Mesendoderm (in vitro differentiated cells): ENCODE results near the gene CLIC1. TPM values are rescaled to one million over a fixed set of nuclear protein-coding genes. Genes with fewer than 3 reads are reported as not detected.

Source experiments
- DNase-seq: peaks from one replicate; pipeline ENCODE4 v3.0.0; 2013
- H2AK5ac ChIP-seq: 2 replicates; pipeline ENCODE4 v1.6.1; 2013; ENCODE audit warnings: low read length, inconsistent platforms
- H2BK120ac ChIP-seq: 2 replicates; pipeline ENCODE4 v1.6.1; 2013; ENCODE audit warnings: low read depth, mild to moderate bottlenecking, low read length, moderate library complexity, mixed read lengths
- H2BK15ac ChIP-seq: replicated peaks from 2 replicates; pipeline ENCODE4 v1.6.1; 2013; ENCODE audit warnings: low read depth, mild to moderate bottlenecking, moderate library complexity
- H2BK5ac ChIP-seq: 2 replicates; pipeline ENCODE4 v1.6.1; 2013; ENCODE audit warnings: low read length, inconsistent platforms
- H3K18ac ChIP-seq: 2 replicates; pipeline ENCODE4 v1.6.1; 2013; ENCODE audit warnings: mild to moderate bottlenecking, low read length, mixed read lengths
- H3K23ac ChIP-seq: one replicate; pipeline ENCODE4 v1.6.1; 2013; ENCODE audit warnings: low read length
- H3K27ac ChIP-seq: 2 replicates; pipeline ENCODE4 v1.5.1; 2013; ENCODE audit warnings: low read depth, mild to moderate bottlenecking, inconsistent platforms, low read length, moderate library complexity
- H3K27me3 ChIP-seq: 2 replicates; pipeline ENCODE4 v1.6.1; 2013; ENCODE audit warnings: low read length, control low read depth, mild to moderate bottlenecking, inconsistent platforms; ENCODE audit not compliant: insufficient read depth, poor library complexity
- H3K36me3 ChIP-seq: 2 replicates; pipeline ENCODE4 v1.6.1; 2013; ENCODE audit warnings: low read length, inconsistent platforms; ENCODE audit not compliant: control insufficient read depth, insufficient read depth
- H3K4ac ChIP-seq: one replicate; pipeline ENCODE4 v1.6.1; 2013; ENCODE audit warnings: low read depth, mild to moderate bottlenecking, low read length, moderate library complexity
- H3K4me1 ChIP-seq: 2 replicates; pipeline ENCODE4 v1.6.1; 2013; ENCODE audit warnings: low read depth, low read length, inconsistent platforms; ENCODE audit not compliant: control insufficient read depth
- H3K4me2 ChIP-seq: 2 replicates; pipeline ENCODE4 v1.6.1; 2013; ENCODE audit warnings: low read length
- H3K4me3 ChIP-seq: 2 replicates; pipeline ENCODE4 v1.5.1; 2013; ENCODE audit warnings: mild to moderate bottlenecking, low read length
- H3K56ac ChIP-seq: one replicate; pipeline ENCODE4 v1.6.1; 2013; ENCODE audit warnings: low read length
- H3K79me1 ChIP-seq: 2 replicates; pipeline ENCODE4 v1.6.1; 2013; ENCODE audit warnings: low read length, inconsistent platforms
- H3K79me2 ChIP-seq: 2 replicates; pipeline ENCODE4 v1.6.1; 2013; ENCODE audit warnings: mild to moderate bottlenecking, low read length; ENCODE audit not compliant: control insufficient read depth, insufficient read depth
- H3K9ac ChIP-seq: 2 replicates; pipeline ENCODE4 v1.6.1; 2013; ENCODE audit warnings: low read length, inconsistent platforms
- H4K5ac ChIP-seq: one replicate; pipeline ENCODE4 v1.6.1; 2013; ENCODE audit warnings: low read length
- H4K8ac ChIP-seq: one replicate; pipeline ENCODE4 v1.6.1; 2013; ENCODE audit warnings: low read depth, mild to moderate bottlenecking, control low read depth, low read length, moderate library complexity
- WGBS: extraction: QIAGEN DNeasy Blood & Tissue Kit; methylation state at CpG from one replicate; pipeline ENCODE4 v1.1.7; 2013; ENCODE audit warnings: low lambda C conversion rate, missing lambda C conversion rate; ENCODE audit not compliant: insufficient coverage; ENCODE audit errors: extremely low coverage; 5-methylcytosine and 5-hydroxymethylcytosine counted together
- polyA plus RNA-seq, 2 experiments: library from polyadenylated mRNA; stranded (reverse); fragments of 200-250 nt; gene quantifications; one replicate each; pipeline ENCODE4 v1.2.3, GENCODE V29; 2013

The CLIC1 gene
- polyA plus RNA-seq (2013, experiment 1 of 2), result 249 TPM
- 252 TPM for polyA plus RNA-seq (2013, experiment 2 of 2)

DNA sequence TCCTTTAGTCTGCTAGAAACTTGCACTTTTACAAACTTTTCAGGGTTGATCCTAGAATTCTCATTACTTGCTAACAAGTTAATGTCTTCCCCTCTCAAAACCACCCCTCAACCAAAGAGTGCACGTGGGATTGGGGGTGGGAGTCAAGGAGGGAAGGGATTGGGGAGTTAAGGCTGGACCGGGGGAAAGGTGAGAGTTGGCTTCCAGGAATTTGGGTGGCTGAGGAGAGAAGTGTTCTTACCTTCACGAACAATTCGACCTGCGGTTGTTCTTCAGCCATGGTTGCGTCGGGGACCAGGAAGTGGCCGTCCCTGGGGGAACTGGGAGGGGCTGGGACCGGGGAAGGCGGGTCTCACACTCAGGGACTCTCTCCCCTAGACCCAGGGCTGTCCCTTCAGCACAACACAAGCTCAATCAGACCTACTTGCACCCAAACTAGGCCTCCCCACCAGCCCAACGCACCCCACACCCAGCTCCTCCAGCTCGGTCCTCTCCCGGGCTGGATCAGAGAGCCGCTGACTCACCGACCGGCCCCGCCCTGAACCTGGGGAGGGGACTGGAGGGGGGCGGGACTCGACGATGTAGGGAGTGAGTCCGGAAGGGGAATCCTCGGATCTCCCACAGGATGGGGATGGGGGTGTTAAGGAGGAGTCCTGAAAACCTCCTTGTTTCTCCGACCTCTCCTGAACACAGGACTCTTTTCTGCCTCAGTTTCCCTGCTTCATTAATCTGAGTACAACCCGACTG, at the start of gene CLIC1:
TSS of gene CLIC1 (minus strand) at position 510 of the 747 bp plus-strand sequence. CDS start at position 280, 230 bp downstream.
- Histone ChIP-seq H3K79me2 (peaks cover 28% of the 10 kb centered on the region), H4K8ac (no peak within 1 kb of the TSS), H4K5ac (no peak within 1 kb of the TSS), H3K18ac (peak within 1 kb of the TSS; percentile 54), H3K4me2 (peak within 1 kb of the TSS; percentile 93), H2BK120ac (no peak within 1 kb of the TSS), H2BK15ac (no peak within 1 kb of the TSS), H3K27me3 (no peaks in the 10 kb centered on the region), H2AK5ac (peak within 1 kb of the TSS; percentile 88), H3K27ac (peak within 1 kb of the TSS; percentile 85), H3K4me3 (peak within 1 kb of the TSS; percentile 99), H3K9ac (peak within 1 kb of the TSS; percentile 100), H3K4ac (peak within 1 kb of the TSS; percentile 74), H3K23ac (no peak within 1 kb of the TSS), H2BK5ac (peak within 1 kb of the TSS; percentile 83), H3K4me1 (peaks cover 25% of the 10 kb centered on the region), H3K56ac (peak within 1 kb of the TSS; percentile 99), H3K36me3 (peaks cover 16% of the 10 kb centered on the region), H3K79me1 (peaks cover 11% of the 10 kb centered on the region)
- no CpG with 5 or more reads among the region's 24 CpGs for WGBS
- DNase-seq, result peak; percentile 94

GRCh38 chr6:31785475-31785874, 49.1 kb upstream of the CLIC1 start:
- Histone ChIP-seq H3K79me2 (no peaks in the 10 kb centered on the region), H2BK15ac (no peak overlapping the region), H3K56ac (no peak overlapping the region), H3K4ac (no peak overlapping the region), H3K23ac (no peak overlapping the region), H3K4me1 (no peaks in the 10 kb centered on the region), H3K79me1 (peaks cover 3% of the 10 kb centered on the region), H3K36me3 (peaks cover 17% of the 10 kb centered on the region), H3K18ac (no peak overlapping the region), H3K9ac (no peak overlapping the region), H3K4me3 (no peak overlapping the region), H4K8ac (no peak overlapping the region), H3K27ac (no peak overlapping the region), H3K4me2 (no peak overlapping the region), H4K5ac (no peak overlapping the region), H3K27me3 (no peaks in the 10 kb centered on the region), H2AK5ac (no peak overlapping the region), H2BK5ac (no peak overlapping the region), H2BK120ac (no peak overlapping the region)
- WGBS, result no CpG with 5 or more reads among the region's 11 CpGs
- DNase-seq, result no peak

DNA sequence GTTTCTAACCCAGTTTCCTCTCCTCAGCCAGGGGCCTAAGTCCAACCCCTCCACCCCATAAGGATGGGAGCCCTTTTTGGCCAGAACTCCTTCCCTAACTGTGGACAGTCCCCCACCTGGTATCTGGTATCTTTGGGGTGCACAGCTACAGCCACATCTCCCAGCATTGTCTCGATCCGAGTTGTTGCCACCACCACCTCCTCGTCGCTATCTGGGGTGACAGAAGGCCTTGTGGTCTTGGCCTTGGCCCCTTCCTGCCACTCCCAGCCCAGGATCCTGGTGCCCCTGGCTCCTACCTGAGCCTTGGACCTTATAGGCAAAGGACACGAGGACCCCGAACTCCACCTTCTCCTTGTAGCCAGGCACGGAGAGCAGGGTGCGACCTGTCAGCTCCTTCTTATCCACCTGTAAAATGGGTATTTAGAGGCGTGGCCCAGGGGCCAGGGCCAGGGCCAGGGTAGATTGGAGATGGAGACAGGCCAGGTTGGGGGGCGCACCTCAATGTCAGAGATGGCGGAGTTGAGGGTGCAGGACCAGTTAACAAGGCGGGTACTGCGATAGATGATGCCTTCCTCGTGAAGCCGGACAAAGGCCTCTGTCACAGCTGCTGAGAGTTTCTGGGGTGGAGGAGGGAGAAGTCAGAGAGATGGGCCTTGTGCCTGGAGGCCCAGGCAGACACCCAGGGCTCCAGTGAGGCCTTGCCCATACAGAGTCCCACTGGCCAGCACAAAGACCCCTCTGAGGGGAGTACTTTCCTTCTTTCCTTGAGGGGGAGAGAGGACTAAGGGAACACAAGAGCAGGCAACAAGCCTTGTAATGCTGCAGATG, 48.0 kb upstream of the CLIC1 start:
- no CpG with 5 or more reads among the region's 15 CpGs for WGBS
- no peaks in the 10 kb centered on the region for H3K4me1 ChIP-seq
- no peak overlapping the region for H3K9ac ChIP-seq
- H3K4me3 ChIP-seq, result no peak overlapping the region
- H3K18ac ChIP-seq, result no peak overlapping the region
- DNase-seq, result no peak
- H2BK15ac ChIP-seq, result no peak overlapping the region
- no peak overlapping the region for H3K4ac ChIP-seq
- H2BK5ac ChIP-seq, result no peak overlapping the region
- H3K79me2 ChIP-seq, result no peaks in the 10 kb centered on the region
- no peak overlapping the region for H3K23ac ChIP-seq
- peaks cover 15% of the 10 kb centered on the region for H3K36me3 ChIP-seq
- H3K56ac ChIP-seq, result no peak overlapping the region
- H3K27me3 ChIP-seq, result no peaks in the 10 kb centered on the region
- no peak overlapping the region for H3K4me2 ChIP-seq
- H4K5ac ChIP-seq, result no peak overlapping the region
- no peak overlapping the region for H2AK5ac ChIP-seq
- no peak overlapping the region for H4K8ac ChIP-seq
- no peak overlapping the region for H3K27ac ChIP-seq
- no peak overlapping the region for H2BK120ac ChIP-seq
- H3K79me1 ChIP-seq, result peaks cover 1% of the 10 kb centered on the region

GRCh38 chr6:31782126-31782855, 46.0 kb upstream of the CLIC1 start:
- Histone ChIP-seq H3K18ac (no peak overlapping the region), H4K5ac (no peak overlapping the region), H3K79me2 (no peaks in the 10 kb centered on the region), H3K4me1 (no peaks in the 10 kb centered on the region), H2BK15ac (no peak overlapping the region), H2BK5ac (no peak overlapping the region), H2AK5ac (no peak overlapping the region), H3K27me3 (no peaks in the 10 kb centered on the region), H4K8ac (no peak overlapping the region), H3K36me3 (peaks cover 18% of the 10 kb centered on the region), H2BK120ac (no peak overlapping the region), H3K23ac (no peak overlapping the region), H3K56ac (no peak overlapping the region), H3K4me3 (no peak overlapping the region), H3K79me1 (no peaks in the 10 kb centered on the region), H3K4me2 (no peak overlapping the region), H3K4ac (no peak overlapping the region), H3K27ac (no peak overlapping the region), H3K9ac (no peak overlapping the region)
- no CpG with 5 or more reads among the region's 32 CpGs for WGBS
- no peak for DNase-seq

GRCh38 chr6:31781244-31782125, 45.2 kb upstream of the CLIC1 start:
- H3K27ac ChIP-seq, result no peak overlapping the region
- no CpG with 5 or more reads among the region's 23 CpGs for WGBS
- no peak overlapping the region for H3K18ac ChIP-seq
- no peak overlapping the region for H2BK5ac ChIP-seq
- H3K4me3 ChIP-seq, result no peak overlapping the region
- peaks cover 18% of the 10 kb centered on the region for H3K36me3 ChIP-seq
- no peaks in the 10 kb centered on the region for H3K79me1 ChIP-seq
- no peaks in the 10 kb centered on the region for H3K79me2 ChIP-seq
- no peaks in the 10 kb centered on the region for H3K4me1 ChIP-seq
- no peak overlapping the region for H3K9ac ChIP-seq
- no peak overlapping the region for H2BK15ac ChIP-seq
- H3K23ac ChIP-seq, result no peak overlapping the region
- H2BK120ac ChIP-seq, result no peak overlapping the region
- no peak overlapping the region for H4K8ac ChIP-seq
- no peak overlapping the region for H4K5ac ChIP-seq
- no peaks in the 10 kb centered on the region for H3K27me3 ChIP-seq
- H2AK5ac ChIP-seq, result no peak overlapping the region
- no peak overlapping the region for H3K4ac ChIP-seq
- H3K4me2 ChIP-seq, result no peak overlapping the region
- H3K56ac ChIP-seq, result no peak overlapping the region
- no peak for DNase-seq
